Natural killer cell (primary cell): Measurements from ENCODE around the gene MMGT1. TPM values are rescaled to one million over a fixed set of nuclear protein-coding genes. Genes with fewer than 3 reads are reported as not detected.

Source experiments
- ATAC-seq, 3 donors: fragments of 150-1000 bp in 2 of 3; fragments of 200-7000 bp in 1 of 3; cut with Tn5 transposase; 1 replicate in 1 of 3; 2 replicates in 2 of 3; pipeline ENCODE4 v1.10.0; 2021; ENCODE audit warnings: mild to moderate bottlenecking in 2 of 3, moderate library complexity in 2 of 3
- DNase-seq, 2 donors: peaks; one replicate each; pipeline versions ENCODE4 v3.0.0 to v3.0.0-alpha.2; 2013 to 2021; ENCODE audit warnings: mixed read lengths in 1 of 2
- H3K27ac ChIP-seq: one replicate; pipeline ENCODE4 v1.5.1; 2013; ENCODE audit warnings: mild to moderate bottlenecking, low read length
- H3K27me3 ChIP-seq: one replicate; pipeline ENCODE4 v1.6.1; 2013; ENCODE audit warnings: low read length; ENCODE audit not compliant: control insufficient read depth, insufficient read depth
- H3K36me3 ChIP-seq: one replicate; pipeline ENCODE4 v1.6.1; 2013; ENCODE audit warnings: low read length; ENCODE audit not compliant: control insufficient read depth, insufficient read depth
- H3K4me1 ChIP-seq: one replicate; pipeline ENCODE4 v1.6.1; 2013; ENCODE audit warnings: low read length; ENCODE audit not compliant: control insufficient read depth, insufficient read depth
- H3K4me3 ChIP-seq: one replicate; pipeline ENCODE4 v1.5.1; 2013; ENCODE audit warnings: low read length
- H3K9me3 ChIP-seq: one replicate; pipeline ENCODE4 v1.6.1; 2013; ENCODE audit warnings: low read length; ENCODE audit not compliant: control insufficient read depth, insufficient read depth
- H3K27ac Mint-ChIP-seq, 2 donors: one replicate each; pipeline ENCODE4 v1.8.0; 2022; ENCODE audit warnings: mild to moderate bottlenecking in 2 of 2, mixed read lengths in 2 of 2, moderate library complexity in 1 of 2
- H3K27me3 Mint-ChIP-seq, 2 donors: one replicate each; pipeline ENCODE4 v1.8.0; 2022; ENCODE audit warnings: low read depth in 2 of 2, mixed read lengths in 2 of 2
- H3K36me3 Mint-ChIP-seq: one replicate; pipeline ENCODE4 v1.8.0; 2022; ENCODE audit warnings: mixed read lengths
- H3K4me1 Mint-ChIP-seq, 2 donors: one replicate each; pipeline ENCODE4 v1.8.0; 2022; ENCODE audit warnings: mixed read lengths in 2 of 2
- H3K4me3 Mint-ChIP-seq: one replicate; pipeline ENCODE4 v1.8.0; 2022; ENCODE audit warnings: mild to moderate bottlenecking, moderate library complexity, mixed read lengths
- H3K9me3 Mint-ChIP-seq, 2 donors: one replicate each; pipeline ENCODE4 v1.8.0; 2022; ENCODE audit warnings: mixed read lengths in 2 of 2
- CTCF ChIP-seq: fragments of 200-600 bp; IDR thresholded peaks from one replicate; pipeline ENCODE4 v1.8.0; 2022; ENCODE audit warnings: antibody characterized with exemption
- WGBS: methylation state at CpG from one replicate; pipeline ENCODE4 v1.1.7; 2013; ENCODE audit warnings: missing lambda C conversion rate; ENCODE audit not compliant: insufficient coverage; 5-methylcytosine and 5-hydroxymethylcytosine counted together
- intact Hi-C: fragments of 100-400 bp; cut with micrococcal nuclease; formaldehyde crosslinking; loops from one replicate; pipeline ENCODE4 v1.14.2; 2022
- total RNA-seq, 4 donors: library from RNA; stranded (reverse); fragments of 120-200 nt in 1 of 4; gene quantifications; one replicate each; pipeline versions ENCODE4 v1.2.3 to v1.2.4, GENCODE V29; 2013 to 2022

Gene MMGT1
- 10 to 100 TPM; 18.2 to 22.2 (median 21.4) TPM for total RNA-seq
- total RNA-seq (2013) = 22.5 TPM

GRCh38 chrX:135973548-135974278, at the start of gene MMGT1:
Gene MMGT1 (minus strand): TSS chrX:135973988. CDS start chrX:135973675, 313 bp downstream.
- TF ChIP-seq CTCF = no peak
- Histone ChIP-seq H3K36me3 (no peaks in the 10 kb centered on the region), H3K27me3 (no peaks in the 10 kb centered on the region), H3K27ac (peak within 1 kb of the TSS; percentile 97), H3K9me3 (no peaks in the 10 kb centered on the region), H3K4me3 (peak within 1 kb of the TSS; percentile 97), H3K4me1 (peaks cover 12% of the 10 kb centered on the region)
- peak within 1 kb of the TSS; percentile 97 to 98 for H3K27ac Mint-ChIP-seq
- H3K27me3 Mint-ChIP-seq = peaks cover 0 to 7% of the 10 kb centered on the region in 2 donors
- H3K9me3 Mint-ChIP-seq = no peaks in the 10 kb centered on the region
- 0% methylated on average over 43 of the region's 65 CpGs for WGBS
- intact Hi-C loops = loop anchor here (10.0 kb wide), 1 partner anchor 521 kb away; the partner anchor contains the start of gene HTATSF1
- peaks cover 20 to 28% of the 10 kb centered on the region in 2 donors for H3K4me1 Mint-ChIP-seq
- H3K4me3 Mint-ChIP-seq = peak within 1 kb of the TSS; percentile 97
- no peaks in the 10 kb centered on the region for H3K36me3 Mint-ChIP-seq
- DNase-seq (peak; percentile 64 to 90), ATAC-seq (peak; percentile 83 to 90 (median 84))

GRCh38 chrX:136021903-136022302, 48.1 kb upstream of the MMGT1 start:
- Histone ChIP-seq H3K4me3 (no peak overlapping the region), H3K9me3 (no peaks in the 10 kb centered on the region), H3K4me1 (no peaks in the 10 kb centered on the region), H3K36me3 (peaks cover 7% of the 10 kb centered on the region), H3K27ac (no peak overlapping the region), H3K27me3 (no peaks in the 10 kb centered on the region)
- H3K9me3 Mint-ChIP-seq = no peaks in the 10 kb centered on the region
- no peaks in the 10 kb centered on the region for H3K27me3 Mint-ChIP-seq
- no peaks in the 10 kb centered on the region for H3K4me1 Mint-ChIP-seq
- TF ChIP-seq CTCF = no peak
- intact Hi-C loops = no loop called here
- no peaks in the 10 kb centered on the region for H3K36me3 Mint-ChIP-seq
- H3K27ac Mint-ChIP-seq = no peak overlapping the region
- WGBS = no CpG with 5 or more reads among the region's 1 CpG
- H3K4me3 Mint-ChIP-seq = no peak overlapping the region
- DNase-seq (no peak), ATAC-seq (no peak)

GRCh38 chrX:136021160-136021559, 47.4 kb upstream of the MMGT1 start:
- Mint-ChIP-seq H3K4me3 (no peak overlapping the region), H3K4me1 (no peaks in the 10 kb centered on the region), H3K36me3 (no peaks in the 10 kb centered on the region), H3K27ac (no peak overlapping the region), H3K9me3 (no peaks in the 10 kb centered on the region), H3K27me3 (no peaks in the 10 kb centered on the region)
- intact Hi-C loops = no loop called here
- no peak for ATAC-seq
- DNase-seq = no peak
- Histone ChIP-seq H3K36me3 (peaks cover 10% of the 10 kb centered on the region), H3K27ac (no peak overlapping the region), H3K9me3 (no peaks in the 10 kb centered on the region), H3K4me3 (no peak overlapping the region), H3K27me3 (no peaks in the 10 kb centered on the region), H3K4me1 (no peaks in the 10 kb centered on the region)
- 91% methylated on average over 1 of the region's 1 CpG for WGBS
- TF ChIP-seq CTCF = no peak

GRCh38 chrX:136019226-136019625, 45.4 kb upstream of the MMGT1 start:
- intact Hi-C loops = no loop called here
- Histone ChIP-seq H3K27me3 (no peaks in the 10 kb centered on the region), H3K9me3 (no peaks in the 10 kb centered on the region), H3K36me3 (peaks cover 17% of the 10 kb centered on the region), H3K4me1 (no peaks in the 10 kb centered on the region), H3K4me3 (no peak overlapping the region), H3K27ac (no peak overlapping the region)
- ATAC-seq = no peak
- H3K27me3 Mint-ChIP-seq = no peaks in the 10 kb centered on the region
- no peaks in the 10 kb centered on the region for H3K9me3 Mint-ChIP-seq
- H3K36me3 Mint-ChIP-seq = no peaks in the 10 kb centered on the region
- H3K27ac Mint-ChIP-seq = no peak overlapping the region
- WGBS = 60% methylated on average over 1 of the region's 5 CpGs
- no peaks in the 10 kb centered on the region for H3K4me1 Mint-ChIP-seq
- no peak for TF ChIP-seq CTCF
- no peak for DNase-seq
- no peak overlapping the region for H3K4me3 Mint-ChIP-seq
